Mesendoderm (in vitro differentiated cells): ENCODE measurements around the gene ALOXE3.

ENCODE experiments used
- DNase-seq: peaks from one replicate; pipeline ENCODE4 v3.0.0; 2013
- H2AK5ac ChIP-seq: 2 replicates; pipeline ENCODE4 v1.6.1; 2013; ENCODE audit warnings: low read length, inconsistent platforms
- H2BK120ac ChIP-seq: 2 replicates; pipeline ENCODE4 v1.6.1; 2013; ENCODE audit warnings: low read depth, mild to moderate bottlenecking, low read length, moderate library complexity, mixed read lengths
- H2BK15ac ChIP-seq: replicated peaks from 2 replicates; pipeline ENCODE4 v1.6.1; 2013; ENCODE audit warnings: low read depth, mild to moderate bottlenecking, moderate library complexity
- H2BK5ac ChIP-seq: 2 replicates; pipeline ENCODE4 v1.6.1; 2013; ENCODE audit warnings: low read length, inconsistent platforms
- H3K18ac ChIP-seq: 2 replicates; pipeline ENCODE4 v1.6.1; 2013; ENCODE audit warnings: mild to moderate bottlenecking, low read length, mixed read lengths
- H3K23ac ChIP-seq: one replicate; pipeline ENCODE4 v1.6.1; 2013; ENCODE audit warnings: low read length
- H3K27ac ChIP-seq: 2 replicates; pipeline ENCODE4 v1.5.1; 2013; ENCODE audit warnings: low read depth, mild to moderate bottlenecking, inconsistent platforms, low read length, moderate library complexity
- H3K27me3 ChIP-seq: 2 replicates; pipeline ENCODE4 v1.6.1; 2013; ENCODE audit warnings: low read length, control low read depth, mild to moderate bottlenecking, inconsistent platforms; ENCODE audit not compliant: insufficient read depth, poor library complexity
- H3K36me3 ChIP-seq: 2 replicates; pipeline ENCODE4 v1.6.1; 2013; ENCODE audit warnings: low read length, inconsistent platforms; ENCODE audit not compliant: control insufficient read depth, insufficient read depth
- H3K4ac ChIP-seq: one replicate; pipeline ENCODE4 v1.6.1; 2013; ENCODE audit warnings: low read depth, mild to moderate bottlenecking, low read length, moderate library complexity
- H3K4me1 ChIP-seq: 2 replicates; pipeline ENCODE4 v1.6.1; 2013; ENCODE audit warnings: low read depth, low read length, inconsistent platforms; ENCODE audit not compliant: control insufficient read depth
- H3K4me2 ChIP-seq: 2 replicates; pipeline ENCODE4 v1.6.1; 2013; ENCODE audit warnings: low read length
- H3K4me3 ChIP-seq: 2 replicates; pipeline ENCODE4 v1.5.1; 2013; ENCODE audit warnings: mild to moderate bottlenecking, low read length
- H3K56ac ChIP-seq: one replicate; pipeline ENCODE4 v1.6.1; 2013; ENCODE audit warnings: low read length
- H3K79me1 ChIP-seq: 2 replicates; pipeline ENCODE4 v1.6.1; 2013; ENCODE audit warnings: low read length, inconsistent platforms
- H3K79me2 ChIP-seq: 2 replicates; pipeline ENCODE4 v1.6.1; 2013; ENCODE audit warnings: mild to moderate bottlenecking, low read length; ENCODE audit not compliant: control insufficient read depth, insufficient read depth
- H3K9ac ChIP-seq: 2 replicates; pipeline ENCODE4 v1.6.1; 2013; ENCODE audit warnings: low read length, inconsistent platforms
- H4K5ac ChIP-seq: one replicate; pipeline ENCODE4 v1.6.1; 2013; ENCODE audit warnings: low read length
- H4K8ac ChIP-seq: one replicate; pipeline ENCODE4 v1.6.1; 2013; ENCODE audit warnings: low read depth, mild to moderate bottlenecking, control low read depth, low read length, moderate library complexity
- WGBS: extraction: QIAGEN DNeasy Blood & Tissue Kit; methylation state at CpG from one replicate; pipeline ENCODE4 v1.1.7; 2013; ENCODE audit warnings: low lambda C conversion rate, missing lambda C conversion rate; ENCODE audit not compliant: insufficient coverage; ENCODE audit errors: extremely low coverage; 5-methylcytosine and 5-hydroxymethylcytosine counted together

The ALOXE3 gene

DNA sequence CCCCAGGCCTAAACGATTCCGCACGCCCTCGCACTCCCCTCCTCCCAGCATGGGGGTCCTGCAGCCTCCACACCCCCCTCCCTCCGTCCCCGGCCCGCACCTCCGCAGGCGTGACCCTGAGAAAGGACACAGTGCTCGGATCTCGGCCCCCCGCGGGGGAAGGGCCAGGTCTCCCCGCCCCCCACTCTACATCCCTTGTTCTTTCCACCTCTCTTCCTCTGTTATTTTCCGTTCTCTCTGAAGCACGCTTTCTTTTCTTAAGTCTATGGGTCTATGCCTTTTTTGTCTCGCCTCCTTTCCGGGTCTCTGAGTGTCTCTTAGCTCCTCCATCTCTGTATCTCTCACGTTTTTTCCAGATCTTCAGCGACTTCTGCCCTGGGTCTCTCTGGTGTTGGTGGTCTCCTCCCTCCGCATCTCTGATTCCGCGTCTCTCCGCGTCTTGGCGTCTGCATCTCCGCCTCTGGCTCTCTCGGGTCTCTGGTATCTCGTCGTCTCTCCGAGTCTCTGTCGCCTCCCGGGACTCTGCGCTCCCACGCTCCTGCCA lies 7.7 kb upstream of the ALOXE3 start:
- no peaks in the 10 kb centered on the region for H3K79me1 ChIP-seq
- no peak overlapping the region for H3K4ac ChIP-seq
- H2BK5ac ChIP-seq = no peak overlapping the region
- H3K4me2 ChIP-seq = peak overlapping the region; percentile 92
- peak overlapping the region; percentile 71 for H3K4me3 ChIP-seq
- no peak overlapping the region for H2BK120ac ChIP-seq
- no peak overlapping the region for H2BK15ac ChIP-seq
- H4K8ac ChIP-seq = no peak overlapping the region
- no CpG with 5 or more reads among the region's 35 CpGs for WGBS
- H3K9ac ChIP-seq = peak overlapping the region; percentile 38
- no peak overlapping the region for H3K18ac ChIP-seq
- H3K79me2 ChIP-seq = no peaks in the 10 kb centered on the region
- DNase-seq = peak; percentile 74
- H3K4me1 ChIP-seq = peaks cover 4% of the 10 kb centered on the region
- peak overlapping the region; percentile 62 for H3K56ac ChIP-seq
- no peak overlapping the region for H3K23ac ChIP-seq
- H2AK5ac ChIP-seq = no peak overlapping the region
- H3K27ac ChIP-seq = no peak overlapping the region
- no peak overlapping the region for H4K5ac ChIP-seq
- H3K27me3 ChIP-seq = peaks cover 20% of the 10 kb centered on the region
- H3K36me3 ChIP-seq = no peaks in the 10 kb centered on the region

DNA sequence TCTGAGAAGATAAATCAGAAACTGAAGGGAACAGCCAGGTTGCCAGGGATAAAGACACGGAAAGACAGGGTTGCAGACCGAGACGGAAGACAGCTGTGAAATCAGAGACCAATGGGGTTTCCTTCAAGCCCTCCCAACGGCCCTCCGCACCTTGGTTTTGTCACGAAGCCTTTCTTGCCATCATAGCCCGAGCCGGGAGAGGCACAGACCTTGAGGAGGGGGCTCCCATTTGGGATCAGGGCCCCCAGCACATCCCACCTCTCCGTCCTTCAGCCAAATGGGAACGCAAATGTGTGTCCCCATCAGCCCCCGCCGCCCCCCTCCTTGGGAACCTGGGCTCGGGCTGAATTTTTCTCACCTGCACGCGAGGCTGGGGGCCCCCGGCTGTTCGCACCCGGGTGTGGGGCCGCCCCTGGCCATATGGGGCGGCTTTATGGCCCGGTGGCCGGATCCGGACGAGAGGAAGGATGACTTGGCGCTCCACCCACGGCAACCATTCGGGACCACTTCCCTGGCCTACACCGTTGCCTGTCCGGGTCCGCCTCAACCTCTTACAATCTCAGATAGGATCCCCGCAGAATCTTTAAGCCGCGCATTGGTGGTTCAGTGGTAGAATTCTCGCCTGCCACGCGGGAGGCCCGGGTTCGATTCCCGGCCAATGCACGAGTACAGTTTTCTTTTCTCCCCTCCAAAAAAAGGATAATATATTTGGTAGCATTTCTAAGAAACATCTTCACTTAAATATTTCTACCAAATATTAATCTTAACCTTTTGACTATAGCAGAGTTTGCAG lies 7.0 kb upstream of the ALOXE3 start:
- H4K8ac ChIP-seq = no peak overlapping the region
- peak; percentile 86 for DNase-seq
- no peak overlapping the region for H3K4ac ChIP-seq
- H3K23ac ChIP-seq = no peak overlapping the region
- no peak overlapping the region for H2BK5ac ChIP-seq
- no peaks in the 10 kb centered on the region for H3K79me1 ChIP-seq
- H4K5ac ChIP-seq = no peak overlapping the region
- H3K79me2 ChIP-seq = no peaks in the 10 kb centered on the region
- H3K4me1 ChIP-seq = peaks cover 4% of the 10 kb centered on the region
- no peak overlapping the region for H2AK5ac ChIP-seq
- H3K4me3 ChIP-seq = peak overlapping the region; percentile 71
- no peak overlapping the region for H2BK120ac ChIP-seq
- H3K18ac ChIP-seq = no peak overlapping the region
- H3K36me3 ChIP-seq = no peaks in the 10 kb centered on the region
- H3K9ac ChIP-seq = peak overlapping the region; percentile 39
- H3K56ac ChIP-seq = peak overlapping the region; percentile 62
- H3K27me3 ChIP-seq = peaks cover 20% of the 10 kb centered on the region
- peak overlapping the region; percentile 92 for H3K4me2 ChIP-seq
- no CpG with 5 or more reads among the region's 40 CpGs for WGBS
- H2BK15ac ChIP-seq = no peak overlapping the region
- H3K27ac ChIP-seq = no peak overlapping the region

DNA sequence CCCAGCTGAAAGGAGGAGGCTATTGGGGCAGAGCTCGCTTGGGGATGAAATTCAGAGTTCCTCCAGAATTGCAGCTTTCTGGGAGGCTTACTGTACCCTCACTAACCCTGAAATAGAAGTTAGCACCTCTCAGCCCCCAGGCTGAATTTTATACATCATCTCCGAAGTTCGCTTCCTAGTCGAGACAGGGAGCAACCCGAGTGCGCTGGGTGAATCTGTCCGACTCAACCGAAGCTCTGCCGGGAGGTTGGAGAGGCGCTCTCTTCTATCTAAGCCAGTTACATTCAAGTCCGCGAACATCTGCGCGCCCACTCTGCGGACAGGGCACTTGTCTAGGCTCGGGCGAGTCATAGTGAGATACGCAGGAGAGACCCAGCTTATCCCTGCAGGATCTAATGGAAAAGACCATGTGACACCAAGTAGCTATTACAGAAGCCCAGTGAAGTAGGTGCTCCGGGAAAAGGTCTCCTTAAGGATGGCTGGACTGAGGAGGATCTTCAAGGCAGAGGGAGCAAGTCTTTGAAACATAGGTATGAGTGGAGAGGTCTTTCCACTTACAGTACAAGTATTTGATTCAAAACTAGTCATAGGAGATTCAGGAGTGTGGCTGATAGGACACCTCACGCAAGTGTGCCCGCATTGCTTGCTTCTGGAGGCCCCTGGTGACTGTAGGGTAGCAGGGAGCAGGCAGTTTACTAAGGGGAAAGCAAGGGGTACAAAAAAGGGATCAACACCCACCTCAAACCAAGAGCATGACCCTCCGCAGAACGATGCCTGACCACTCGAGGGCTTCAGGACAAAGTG lies 6.2 kb upstream of the ALOXE3 start:
- H3K4ac ChIP-seq = no peak overlapping the region
- peaks cover 4% of the 10 kb centered on the region for H3K4me1 ChIP-seq
- H3K4me2 ChIP-seq = peak overlapping the region; percentile 22
- peak overlapping the region; percentile 62 for H3K9ac ChIP-seq
- no peak overlapping the region for H4K8ac ChIP-seq
- H3K79me1 ChIP-seq = no peaks in the 10 kb centered on the region
- H2BK15ac ChIP-seq = no peak overlapping the region
- no peaks in the 10 kb centered on the region for H3K36me3 ChIP-seq
- DNase-seq = peak; percentile 45
- H3K4me3 ChIP-seq = peak overlapping the region; percentile 48
- no peak overlapping the region for H3K18ac ChIP-seq
- no peak overlapping the region for H3K23ac ChIP-seq
- no peak overlapping the region for H4K5ac ChIP-seq
- no peak overlapping the region for H2BK5ac ChIP-seq
- peaks cover 20% of the 10 kb centered on the region for H3K27me3 ChIP-seq
- H3K27ac ChIP-seq = no peak overlapping the region
- H2BK120ac ChIP-seq = no peak overlapping the region
- H3K56ac ChIP-seq = peak overlapping the region; percentile 53
- no CpG with 5 or more reads among the region's 24 CpGs for WGBS
- H3K79me2 ChIP-seq = no peaks in the 10 kb centered on the region
- no peak overlapping the region for H2AK5ac ChIP-seq

GRCh38 chr17:8123695-8124349 lies 5.5 kb upstream of the ALOXE3 start, which contains the start of gene HES7:
TSS of gene HES7 (minus strand) at chr17:8124106. CDS start at chr17:8124084, 22 bp downstream.
- no peak within 1 kb of the TSS for H3K18ac ChIP-seq
- no peaks in the 10 kb centered on the region for H3K79me2 ChIP-seq
- H3K4me2 ChIP-seq = peak within 1 kb of the TSS; percentile 22
- H2BK120ac ChIP-seq = no peak within 1 kb of the TSS
- no CpG with 5 or more reads among the region's 29 CpGs for WGBS
- no peak within 1 kb of the TSS for H4K8ac ChIP-seq
- H3K27me3 ChIP-seq = peaks cover 20% of the 10 kb centered on the region
- no peak within 1 kb of the TSS for H3K4ac ChIP-seq
- DNase-seq = peak; percentile 86
- no peaks in the 10 kb centered on the region for H3K79me1 ChIP-seq
- H3K36me3 ChIP-seq = no peaks in the 10 kb centered on the region
- H2BK15ac ChIP-seq = no peak within 1 kb of the TSS
- no peak within 1 kb of the TSS for H3K27ac ChIP-seq
- H3K4me1 ChIP-seq = peaks cover 4% of the 10 kb centered on the region
- peak within 1 kb of the TSS; percentile 62 for H3K9ac ChIP-seq
- no peak within 1 kb of the TSS for H2AK5ac ChIP-seq
- H4K5ac ChIP-seq = no peak within 1 kb of the TSS
- H3K4me3 ChIP-seq = peak within 1 kb of the TSS; percentile 48
- peak within 1 kb of the TSS; percentile 53 for H3K56ac ChIP-seq
- H2BK5ac ChIP-seq = no peak within 1 kb of the TSS
- H3K23ac ChIP-seq = no peak within 1 kb of the TSS

- Histone ChIP-seq H2BK15ac (no peak overlapping the region), H3K56ac (peak overlapping the region; percentile 53), H3K4me2 (peak overlapping the region; percentile 22), H3K27me3 (peaks cover 17% of the 10 kb centered on the region), H4K5ac (no peak overlapping the region), H3K4me1 (peaks cover 4% of the 10 kb centered on the region), H3K79me1 (no peaks in the 10 kb centered on the region), H2BK120ac (no peak overlapping the region), H4K8ac (no peak overlapping the region), H3K27ac (no peak overlapping the region), H2BK5ac (no peak overlapping the region), H3K4me3 (peak overlapping the region; percentile 39), H3K9ac (peak overlapping the region; percentile 62), H3K18ac (no peak overlapping the region), H3K4ac (no peak overlapping the region), H2AK5ac (no peak overlapping the region), H3K36me3 (no peaks in the 10 kb centered on the region), H3K23ac (no peak overlapping the region), H3K79me2 (no peaks in the 10 kb centered on the region)
- DNase-seq = peak; percentile 41
- WGBS = no CpG with 5 or more reads among the region's 55 CpGs
Observed at GRCh38 chr17:8122924-8123694, 4.8 kb upstream of the ALOXE3 start.
